GM12873 (cell line): ENCODE results near the gene KLHL40.

Source experiments
- CTCF ChIP-seq: IDR thresholded peaks from 2 replicates; pipeline ENCODE4 v1.5.1; 2012; ENCODE audit warnings: low read depth, mild to moderate bottlenecking, moderate library complexity, low read length, control low read depth; ENCODE audit not compliant: insufficient read depth; ENCODE audit errors: missing control alignments

Gene KLHL40

GRCh38 chr3:42662813-42663535 is 22.4 kb upstream of the KLHL40 start:
- no peak for TF ChIP-seq CTCF

GRCh38 chr3:42663581-42664437 is 21.5 kb upstream of the KLHL40 start:
- TF ChIP-seq CTCF: no peak

DNA sequence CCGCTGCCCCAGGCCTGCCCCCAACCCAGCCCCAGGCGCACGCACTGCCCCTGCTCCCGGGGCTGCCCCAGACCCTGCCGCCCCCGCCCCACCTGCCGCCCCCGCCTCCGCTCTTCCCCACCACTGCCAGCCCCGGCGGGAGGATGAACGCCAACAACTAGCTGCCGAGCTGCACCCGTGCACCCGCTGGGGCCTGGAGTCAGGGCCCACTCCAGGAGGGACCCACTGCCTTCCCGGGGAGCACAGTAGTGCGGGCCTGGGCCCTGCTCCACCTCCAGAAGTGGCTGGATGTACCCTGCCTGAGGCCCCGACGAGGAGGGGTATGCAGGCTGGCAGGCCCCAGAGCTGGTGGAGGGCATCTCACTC is 20.9 kb upstream of the KLHL40 start:
- TF ChIP-seq CTCF: no peak

- TF ChIP-seq CTCF: no peak
Measured at GRCh38 chr3:42665050-42665878, 20.1 kb upstream of the KLHL40 start.

DNA sequence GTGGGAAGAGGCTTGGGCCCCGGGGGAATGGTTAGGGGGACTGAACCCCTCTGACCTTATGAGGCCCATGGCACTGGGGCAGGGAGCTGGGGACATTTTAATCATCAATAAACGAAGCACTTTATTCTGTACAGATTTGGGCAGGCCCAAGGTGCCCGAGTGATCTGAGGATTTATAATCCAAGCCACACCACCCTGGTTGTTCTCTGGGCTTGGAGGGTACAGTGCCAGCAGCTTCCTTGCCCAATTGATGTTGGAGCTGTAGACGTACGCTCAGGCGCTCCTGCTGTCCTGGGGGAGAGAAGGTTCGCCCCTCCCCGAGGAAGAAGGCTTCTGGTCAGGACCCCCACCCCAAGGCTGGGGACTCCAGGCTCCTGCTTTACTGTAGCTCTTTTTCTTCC is 19.3 kb upstream of the KLHL40 start:
- TF ChIP-seq CTCF: no peak

- no peak for TF ChIP-seq CTCF
Measured at GRCh38 chr3:42666577-42666998, 18.7 kb upstream of the KLHL40 start.

DNA sequence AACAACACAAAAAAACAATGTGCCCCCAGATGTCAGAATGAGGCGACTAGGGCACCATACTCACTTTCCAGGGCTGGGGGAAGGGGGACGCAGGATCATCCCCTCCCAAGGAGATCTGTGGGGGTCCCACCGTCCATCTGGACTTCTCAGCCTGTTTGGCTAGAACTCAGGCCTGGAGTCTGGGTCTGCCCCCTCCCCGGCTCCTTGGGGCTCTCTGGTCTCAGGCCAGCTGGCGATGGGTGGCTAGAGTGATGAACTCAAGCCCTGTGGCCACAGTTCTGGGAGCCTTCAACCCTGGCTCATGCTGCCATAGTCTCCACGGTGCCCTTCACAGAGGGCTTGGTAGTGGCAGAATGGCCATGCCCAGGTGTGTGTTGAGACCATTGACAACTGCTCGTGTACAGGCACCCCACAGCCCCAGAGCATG is 18.2 kb upstream of the KLHL40 start:
- TF ChIP-seq CTCF: no peak
